Astrocyte of the spinal cord (primary cell): Measurements from ENCODE around the gene VEZF1.
"Not testable (repeated sequence)": the region's sequence is repeated elsewhere in the genome, so short reads cannot be mapped to it uniquely, and the experiment has no call there.

Experiments
- DNase-seq: peaks from one replicate; pipeline ENCODE4 v3.0.0; 2011; ENCODE audit warnings: low read depth, low spot score
- H3K4me3 ChIP-seq: 2 replicates; pipeline ENCODE4 v1.5.1; 2011; ENCODE audit warnings: low read depth, mild to moderate bottlenecking, low read length, moderate library complexity
- in situ Hi-C: cut with HindIII; loops from 2 replicates; pipeline ENCODE4 v1.10.0; 2017; ENCODE audit warnings: low sequenced_read_pairs
- TF ChIP-seq, protein P1 (sequence below): IDR thresholded peaks from 2 replicates; pipeline ENCODE4 v1.5.1; 2012; ENCODE audit warnings: low read depth, mild to moderate bottlenecking, low read length, inconsistent platforms

VEZF1 gene

GRCh38 chr17:57963149-57963511 is 24.9 kb downstream of the VEZF1 start:
- in situ Hi-C loops = no loop called here
- no peak overlapping the region for H3K4me3 ChIP-seq
- no peak for DNase-seq
- TF ChIP-seq, protein P1, sequence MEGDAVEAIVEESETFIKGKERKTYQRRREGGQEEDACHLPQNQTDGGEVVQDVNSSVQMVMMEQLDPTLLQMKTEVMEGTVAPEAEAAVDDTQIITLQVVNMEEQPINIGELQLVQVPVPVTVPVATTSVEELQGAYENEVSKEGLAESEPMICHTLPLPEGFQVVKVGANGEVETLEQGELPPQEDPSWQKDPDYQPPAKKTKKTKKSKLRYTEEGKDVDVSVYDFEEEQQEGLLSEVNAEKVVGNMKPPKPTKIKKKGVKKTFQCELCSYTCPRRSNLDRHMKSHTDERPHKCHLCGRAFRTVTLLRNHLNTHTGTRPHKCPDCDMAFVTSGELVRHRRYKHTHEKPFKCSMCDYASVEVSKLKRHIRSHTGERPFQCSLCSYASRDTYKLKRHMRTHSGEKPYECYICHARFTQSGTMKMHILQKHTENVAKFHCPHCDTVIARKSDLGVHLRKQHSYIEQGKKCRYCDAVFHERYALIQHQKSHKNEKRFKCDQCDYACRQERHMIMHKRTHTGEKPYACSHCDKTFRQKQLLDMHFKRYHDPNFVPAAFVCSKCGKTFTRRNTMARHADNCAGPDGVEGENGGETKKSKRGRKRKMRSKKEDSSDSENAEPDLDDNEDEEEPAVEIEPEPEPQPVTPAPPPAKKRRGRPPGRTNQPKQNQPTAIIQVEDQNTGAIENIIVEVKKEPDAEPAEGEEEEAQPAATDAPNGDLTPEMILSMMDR = no peak

- in situ Hi-C loops = no loop called here
- H3K4me3 ChIP-seq = no peak overlapping the region
- no peak for DNase-seq
- TF ChIP-seq, protein P1 = no peak
These were observed 25.5 kb downstream of the VEZF1 start for GRCh38 chr17:57962279-57963148.

DNA sequence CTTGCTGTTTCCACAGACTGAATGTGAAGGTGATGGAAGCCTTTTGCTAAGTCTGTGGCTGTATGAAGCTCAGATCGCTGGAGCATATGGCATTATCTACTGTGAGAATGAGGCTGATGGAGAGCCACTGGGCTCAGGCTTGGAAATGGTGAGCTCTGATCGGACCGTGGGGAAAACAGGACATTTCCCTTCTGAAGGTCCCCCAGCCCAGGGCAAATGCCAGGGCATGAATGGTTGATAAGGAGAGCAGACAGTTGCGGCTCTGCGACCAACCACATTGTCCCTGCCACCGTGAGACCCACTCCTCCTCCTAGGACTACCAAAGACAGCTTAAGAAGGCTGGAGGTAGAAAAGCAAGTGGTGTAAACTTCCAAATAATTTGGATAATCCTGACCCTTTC is 28.1 kb downstream of the VEZF1 start:
- DNase-seq = no peak
- TF ChIP-seq, protein P1 = no peak
- H3K4me3 ChIP-seq = no peak overlapping the region
- in situ Hi-C loops = no loop called here

DNA sequence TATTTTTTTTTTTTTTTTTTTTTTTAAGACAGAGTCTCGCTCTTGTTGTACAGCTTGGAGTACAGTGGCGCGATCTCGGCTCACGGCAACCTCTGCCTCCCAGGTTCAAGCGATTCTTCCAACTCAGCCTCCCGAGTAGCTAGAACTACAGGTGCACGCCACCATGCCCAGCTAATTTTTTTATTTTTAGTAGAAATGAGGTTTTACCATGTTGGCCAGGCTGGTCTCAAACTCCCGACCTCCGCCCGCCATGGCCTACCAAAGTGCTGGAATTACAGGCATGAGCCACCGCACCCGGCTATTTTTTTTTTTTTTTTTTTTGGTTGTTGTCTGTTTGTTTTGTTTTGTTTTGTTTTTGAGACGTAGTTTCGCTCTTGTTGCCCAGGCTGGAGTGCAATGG is 29.7 kb downstream of the VEZF1 start:
- H3K4me3 ChIP-seq, DNase-seq, in situ Hi-C loops: not testable (repeated sequence)

GRCh38 chr17:57957886-57958285 is 30.2 kb downstream of the VEZF1 start:
- TF ChIP-seq, protein P1 = no peak
- in situ Hi-C loops = no loop called here
- no peak overlapping the region for H3K4me3 ChIP-seq
- no peak for DNase-seq

- no peak overlapping the region for H3K4me3 ChIP-seq
- no peak for DNase-seq
- TF ChIP-seq, protein P1 = no peak
- in situ Hi-C loops = no loop called here
These were observed 30.8 kb downstream of the VEZF1 start for GRCh38 chr17:57957120-57957850.
